GM12891 (cell line): ENCODE measurements around the gene PISD.

Source experiments
- POLR2A ChIP-seq: IDR thresholded peaks from 2 replicates; pipeline ENCODE4 v1.6.1; 2011; ENCODE audit warnings: low read depth, low read length, control low read depth
- POLR2AphosphoS5 ChIP-seq: IDR thresholded peaks from 2 replicates; pipeline ENCODE4 v1.6.1; 2011; ENCODE audit warnings: low read depth, low read length, control low read depth
- SPI1 ChIP-seq: IDR thresholded peaks from 2 replicates; pipeline ENCODE4 v1.6.1; 2011; ENCODE audit warnings: low read depth, low read length, control low read depth
- TAF1 ChIP-seq: IDR thresholded peaks from 2 replicates; pipeline ENCODE4 v1.6.1; 2011; ENCODE audit warnings: low read depth, low read length, control low read depth

GRCh38 chr22:31646186-31647019, 15.6 kb downstream of the PISD start:
- TF ChIP-seq POLR2AphosphoS5: no peak
- no peak for TF ChIP-seq POLR2A
- TF ChIP-seq SPI1: no peak
- TF ChIP-seq TAF1: no peak
